Left forelimb (tissue), 1 donor: ENCODE measurements around the gene PBX1.

Source experiments
- DNase-seq: peaks from one replicate; pipeline ENCODE4 v3.0.0-alpha.2; 2018; ENCODE audit warnings: low spot score

The PBX1 gene

GRCh38 chr1:164563721-164564360 is 4.9 kb downstream of the PBX1 start:
- DNase-seq, result no peak

GRCh38 chr1:164564378-164564777 is 5.4 kb downstream of the PBX1 start:
- DNase-seq, result no peak

- DNase-seq, result no peak
Measured at GRCh38 chr1:164565357-164565756, 6.4 kb downstream of the PBX1 start.

GRCh38 chr1:164567774-164568173 is 8.8 kb downstream of the PBX1 start:
- no peak for DNase-seq

- no peak for DNase-seq
Measured at GRCh38 chr1:164569241-164569640, 10.3 kb downstream of the PBX1 start.

- no peak for DNase-seq
Measured at GRCh38 chr1:164569866-164570265, 10.9 kb downstream of the PBX1 start.

GRCh38 chr1:164571333-164571732 is 12.3 kb downstream of the PBX1 start:
- DNase-seq, result no peak

- DNase-seq, result no peak
Measured at GRCh38 chr1:164575356-164575886, 16.4 kb downstream of the PBX1 start.

GRCh38 chr1:164576291-164577271 is 17.6 kb downstream of the PBX1 start:
- peak; percentile 68 for DNase-seq

- no peak for DNase-seq
Measured at GRCh38 chr1:164577291-164577690, 18.3 kb downstream of the PBX1 start.

- no peak for DNase-seq
Measured at GRCh38 chr1:164578479-164579200, 19.7 kb downstream of the PBX1 start.

- no peak for DNase-seq
Measured at GRCh38 chr1:164579381-164579780, 20.4 kb downstream of the PBX1 start.

- DNase-seq, result no peak
Measured at GRCh38 chr1:164581762-164582161, 22.8 kb downstream of the PBX1 start.

GRCh38 chr1:164583196-164583595 is 24.2 kb downstream of the PBX1 start:
- no peak for DNase-seq

- no peak for DNase-seq
Measured at GRCh38 chr1:164583835-164584539, 25.0 kb downstream of the PBX1 start.

GRCh38 chr1:164586591-164586990 is 27.6 kb downstream of the PBX1 start:
- no peak for DNase-seq

- DNase-seq, result no peak
Measured at GRCh38 chr1:164587617-164588501, 28.9 kb downstream of the PBX1 start.

GRCh38 chr1:164588516-164589341 is 29.7 kb downstream of the PBX1 start:
- peak; percentile 88 for DNase-seq

GRCh38 chr1:164589408-164589807 is 30.4 kb downstream of the PBX1 start:
- no peak for DNase-seq
